ENCODE results near the gene SMG6. TPM values are rescaled to one million over a fixed set of nuclear protein-coding genes. Genes with fewer than 3 reads are reported as not detected.

Gene SMG6
- total RNA-seq, 1 experiment from 2014 or later = 28.6 TPM

GRCh38 chr17:2149934-2150333, 153.7 kb downstream of the SMG6 start:
- Mint-ChIP-seq H3K36me3 (ENCODE audit: insufficient read depth in 1 of 3, low read depth in 3 of 3) (peaks cover 0 to 8% (median 6%) of the 10 kb centered on the region in 3 experiments; a peak in 6 of 7 replicates), H3K27me3 (ENCODE audit: low read depth) (no peaks in the 10 kb centered on the region; the same call in 1 of the 2 replicates), H3K4me1 (no peaks in the 10 kb centered on the region), H3K4me3 (no peak overlapping the region), H3K27ac (no peak overlapping the region), H3K9me3 (no peaks in the 10 kb centered on the region)
- no peak for DNase-seq
- H3K4me1 ChIP-seq (ENCODE audit: insufficient read depth, low read length) = no peaks in the 10 kb centered on the region
- H2BK120ac ChIP-seq (ENCODE audit: low read depth, low read length, poor library complexity, severe bottlenecking) = no peak overlapping the region
- H2BK20ac ChIP-seq (ENCODE audit: low read depth, low read length, poor library complexity, severe bottlenecking) = no peak overlapping the region
- H4K8ac ChIP-seq (replicated peaks; ENCODE audit: insufficient read length, low read depth, low read length) = no peak overlapping the region
- no peaks in the 10 kb centered on the region for H3K79me1 ChIP-seq (ENCODE audit: insufficient read depth, low read depth, low read length, poor library complexity, severe bottlenecking)
- no peak overlapping the region for H3T11ph ChIP-seq (ENCODE audit: low read length)
- H4K20me1 ChIP-seq (ENCODE audit: control insufficient read depth, insufficient read depth, insufficient read length) = no peaks in the 10 kb centered on the region
- no peak overlapping the region for H2AFZ ChIP-seq (ENCODE audit: low read length)
- H3K9ac ChIP-seq (ENCODE audit: extremely low read depth, insufficient read length, low read length) = no peak overlapping the region
- no peak overlapping the region for H2AK5ac ChIP-seq (ENCODE audit: insufficient read length, low read length)
- H3K27me3 ChIP-seq (ENCODE audit: insufficient read depth, low read length) = no peaks in the 10 kb centered on the region
- H3K4ac ChIP-seq (ENCODE audit: low read depth, low read length) = no peak overlapping the region
- WGBS (ENCODE audit: extremely low coverage, insufficient read length, low lambda C conversion rate) = no CpG with 5 or more reads among the region's 10 CpGs
- H2BK15ac ChIP-seq (ENCODE audit: low read depth, low read length) = no peak overlapping the region
- H3K79me2 ChIP-seq (ENCODE audit: insufficient read depth, low read length) = no peaks in the 10 kb centered on the region
- no peak overlapping the region for H2BK12ac ChIP-seq (ENCODE audit: insufficient read length, low read depth, low read length)
- no peak overlapping the region for H3K4me2 ChIP-seq (ENCODE audit: insufficient read depth, insufficient read length, low read length)
- H4K5ac ChIP-seq (ENCODE audit: insufficient read length, low read depth, low read length) = no peak overlapping the region
- H3K27ac ChIP-seq (ENCODE audit: insufficient read length, low read depth, low read length) = no peak overlapping the region
- H4K91ac ChIP-seq (ENCODE audit: insufficient read length, low read depth, low read length) = no peak overlapping the region
- no peak overlapping the region for H3K18ac ChIP-seq (ENCODE audit: insufficient read length, low read depth, low read length)
- TF ChIP-seq CTCF (conservative IDR thresholded peaks at IDR 0.05) = no peak
- no peaks in the 10 kb centered on the region for H3K23me2 ChIP-seq (ENCODE audit: insufficient read length, low read depth, low read length, poor library complexity, severe bottlenecking)
- H3K56ac ChIP-seq (ENCODE audit: insufficient read length, low read depth, low read length) = no peak overlapping the region
- H3K14ac ChIP-seq (ENCODE audit: insufficient read depth, low read length) = no peak overlapping the region
- no peak overlapping the region for H2BK5ac ChIP-seq (ENCODE audit: insufficient read length, low read length)
- H3K9me3 ChIP-seq (ENCODE audit: control insufficient read depth, low read depth, low read length) = no peaks in the 10 kb centered on the region
- no peak overlapping the region for H3K23ac ChIP-seq (ENCODE audit: insufficient read length, low read depth, low read length)
